IMR-90 (cell line): Measurements from ENCODE around the gene PANK4.

Source experiments
- CHD1 ChIP-seq: IDR thresholded peaks from 2 replicates; pipeline ENCODE4 v1.6.1; 2012; ENCODE audit warnings: low read depth, low read length, improper control_type of control experiment
- FOS ChIP-seq: fragments of 150-350 bp; IDR thresholded peaks from 2 replicates; pipeline ENCODE4 v1.6.1; 2016; ENCODE audit warnings: low read depth, low read length
- MAZ ChIP-seq: IDR thresholded peaks from 2 replicates; pipeline ENCODE4 v1.6.1; 2012; ENCODE audit warnings: low read depth, mild to moderate bottlenecking, low read length, improper control_type of control experiment, moderate library complexity, borderline replicate concordance
- POLR2A ChIP-seq: IDR thresholded peaks from 2 replicates; pipeline ENCODE4 v1.6.1; 2012; ENCODE audit warnings: mild to moderate bottlenecking, low read depth, low read length
- RAD21 ChIP-seq: IDR thresholded peaks from 2 replicates; pipeline ENCODE4 v1.6.1; 2012; ENCODE audit warnings: low read length, improper control_type of control experiment
- RCOR1 ChIP-seq: IDR thresholded peaks from 2 replicates; pipeline ENCODE4 v1.6.1; 2012; ENCODE audit warnings: mild to moderate bottlenecking, low read length, improper control_type of control experiment; ENCODE audit not compliant: insufficient replicate concordance
- SMC3 ChIP-seq: fragments of 150-350 bp; IDR thresholded peaks from 2 replicates; pipeline ENCODE4 v1.6.1; 2016; ENCODE audit warnings: low read depth, mild to moderate bottlenecking, antibody characterized with exemption, low read length, moderate library complexity
- TF ChIP-seq, protein P1 (sequence below): conservative IDR thresholded peaks from 2 replicates; pipeline ENCODE4 v1.5.1; 2012; ENCODE audit warnings: mild to moderate bottlenecking, low read depth, low read length, improper control_type of control experiment

DNA sequence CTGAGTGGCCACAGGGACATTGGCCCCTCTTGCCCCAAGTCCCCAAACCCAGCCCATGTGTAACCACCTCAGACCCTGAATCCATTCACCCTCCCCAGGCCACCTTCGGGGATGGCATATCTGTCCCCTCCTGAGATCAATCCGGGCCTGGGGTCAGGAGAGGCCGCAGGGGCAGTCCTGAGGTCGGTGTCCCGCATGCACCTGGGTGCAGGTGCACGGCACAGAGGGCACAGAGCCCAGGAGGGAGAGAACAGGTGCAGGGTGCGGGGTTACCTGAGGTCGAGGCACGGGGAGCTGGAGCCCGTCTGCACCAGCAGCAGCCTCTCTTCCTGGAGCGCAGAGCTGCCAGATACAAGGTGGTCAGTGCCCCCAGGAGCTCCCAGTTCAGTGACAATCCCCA lies 16.8 kb downstream of the PANK4 start:
- TF ChIP-seq, protein P1, sequence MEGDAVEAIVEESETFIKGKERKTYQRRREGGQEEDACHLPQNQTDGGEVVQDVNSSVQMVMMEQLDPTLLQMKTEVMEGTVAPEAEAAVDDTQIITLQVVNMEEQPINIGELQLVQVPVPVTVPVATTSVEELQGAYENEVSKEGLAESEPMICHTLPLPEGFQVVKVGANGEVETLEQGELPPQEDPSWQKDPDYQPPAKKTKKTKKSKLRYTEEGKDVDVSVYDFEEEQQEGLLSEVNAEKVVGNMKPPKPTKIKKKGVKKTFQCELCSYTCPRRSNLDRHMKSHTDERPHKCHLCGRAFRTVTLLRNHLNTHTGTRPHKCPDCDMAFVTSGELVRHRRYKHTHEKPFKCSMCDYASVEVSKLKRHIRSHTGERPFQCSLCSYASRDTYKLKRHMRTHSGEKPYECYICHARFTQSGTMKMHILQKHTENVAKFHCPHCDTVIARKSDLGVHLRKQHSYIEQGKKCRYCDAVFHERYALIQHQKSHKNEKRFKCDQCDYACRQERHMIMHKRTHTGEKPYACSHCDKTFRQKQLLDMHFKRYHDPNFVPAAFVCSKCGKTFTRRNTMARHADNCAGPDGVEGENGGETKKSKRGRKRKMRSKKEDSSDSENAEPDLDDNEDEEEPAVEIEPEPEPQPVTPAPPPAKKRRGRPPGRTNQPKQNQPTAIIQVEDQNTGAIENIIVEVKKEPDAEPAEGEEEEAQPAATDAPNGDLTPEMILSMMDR = no peak
- TF ChIP-seq POLR2A (no peak), CHD1 (no peak), MAZ (no peak), SMC3 (no peak), RCOR1 (no peak), RAD21 (no peak), FOS (no peak)
